Smooth muscle cell (in vitro differentiated cells): ENCODE data around the gene FHL2. TPM values are rescaled to one million over a fixed set of nuclear protein-coding genes. Genes with fewer than 3 reads are reported as not detected.

Experiments used
- DNase-seq: peaks from one replicate; lab custom pipeline; 2025; ENCODE audit not compliant: unreplicated experiment; lab: John Stamatoyannopoulos, UW
- H2AFZ ChIP-seq: fragments of 200-600 bp; sonication (generic); 2 replicates; pipeline ENCODE4 v1.6.0; 2016; ENCODE audit warnings: antibody characterized with exemption, low read depth, mild to moderate bottlenecking
- H3F3A ChIP-seq: fragments of 200-600 bp; sonication (generic); 2 replicates; pipeline ENCODE4 v1.6.0; 2017; ENCODE audit warnings: antibody characterized with exemption, low read depth
- H3K27ac ChIP-seq: fragments of 200-600 bp; sonication (generic); 2 replicates; pipeline ENCODE4 v1.5.1; 2016; ENCODE audit warnings: low read depth, mild to moderate bottlenecking
- H3K27me3 ChIP-seq: fragments of 200-600 bp; sonication (generic); 2 replicates; pipeline ENCODE4 v1.6.1; 2016; ENCODE audit warnings: low read depth, mild to moderate bottlenecking
- H3K36me3 ChIP-seq: fragments of 200-600 bp; sonication (generic); 2 replicates; pipeline ENCODE4 v1.5.1; 2016; ENCODE audit warnings: low read depth
- H3K4me1 ChIP-seq: fragments of 200-600 bp; sonication (generic); 2 replicates; pipeline ENCODE4 v1.5.1; 2016; ENCODE audit warnings: low read depth
- H3K4me2 ChIP-seq: fragments of 200-600 bp; sonication (generic); 2 replicates; pipeline ENCODE4 v1.6.0; 2016; ENCODE audit warnings: mild to moderate bottlenecking
- H3K4me3 ChIP-seq: fragments of 200-600 bp; sonication (generic); 2 replicates; pipeline ENCODE4 v1.5.1; 2016; ENCODE audit warnings: mild to moderate bottlenecking
- H3K79me2 ChIP-seq: fragments of 200-600 bp; sonication (generic); 2 replicates; pipeline ENCODE4 v1.6.0; 2016; ENCODE audit warnings: low read depth, mild to moderate bottlenecking
- H3K9ac ChIP-seq: fragments of 200-600 bp; sonication (generic); 2 replicates; pipeline ENCODE4 v1.6.0; 2016; ENCODE audit warnings: low read depth
- H3K9me3 ChIP-seq: fragments of 200-600 bp; sonication (generic); replicated peaks from 2 replicates; pipeline ENCODE4 v1.5.1; 2016; ENCODE audit warnings: low read depth
- H4K20me1 ChIP-seq: fragments of 200-600 bp; sonication (generic); 2 replicates; pipeline ENCODE4 v1.6.0; 2016; ENCODE audit warnings: low read depth
- WGBS: methylation state at CpG from one replicate; pipeline ENCODE4 v1.1.7; 2016; ENCODE audit warnings: low lambda C conversion rate; 5-methylcytosine and 5-hydroxymethylcytosine counted together
- polyA plus RNA-seq: library from polyadenylated mRNA; unstranded; fragments of >200 nt; fragmentation: Nextera tagmentation; extraction: Ambion mirVana; gene quantifications from 2 replicates; pipeline ENCODE4 v1.2.1, GENCODE V29; 2016
- total RNA-seq: library from RNA; depleted of rRNA; stranded (reverse); fragments of >200 nt; gene quantifications from 2 replicates; pipeline ENCODE4 v1.2.3, GENCODE V29; 2014
- TF ChIP-seq, protein P1 (sequence below): fragments of 200-600 bp; sonication (generic); IDR thresholded peaks from 2 replicates; pipeline ENCODE4 v1.5.1; 2017; ENCODE audit warnings: borderline replicate concordance, mild to moderate bottlenecking, antibody characterized with exemption; ENCODE audit not compliant: insufficient read depth, poor library complexity, severe bottlenecking

FHL2 gene
- total and polyA plus RNA-seq, 2 experiments from 2014 or later: 64.1 to 98.0 TPM

DNA sequence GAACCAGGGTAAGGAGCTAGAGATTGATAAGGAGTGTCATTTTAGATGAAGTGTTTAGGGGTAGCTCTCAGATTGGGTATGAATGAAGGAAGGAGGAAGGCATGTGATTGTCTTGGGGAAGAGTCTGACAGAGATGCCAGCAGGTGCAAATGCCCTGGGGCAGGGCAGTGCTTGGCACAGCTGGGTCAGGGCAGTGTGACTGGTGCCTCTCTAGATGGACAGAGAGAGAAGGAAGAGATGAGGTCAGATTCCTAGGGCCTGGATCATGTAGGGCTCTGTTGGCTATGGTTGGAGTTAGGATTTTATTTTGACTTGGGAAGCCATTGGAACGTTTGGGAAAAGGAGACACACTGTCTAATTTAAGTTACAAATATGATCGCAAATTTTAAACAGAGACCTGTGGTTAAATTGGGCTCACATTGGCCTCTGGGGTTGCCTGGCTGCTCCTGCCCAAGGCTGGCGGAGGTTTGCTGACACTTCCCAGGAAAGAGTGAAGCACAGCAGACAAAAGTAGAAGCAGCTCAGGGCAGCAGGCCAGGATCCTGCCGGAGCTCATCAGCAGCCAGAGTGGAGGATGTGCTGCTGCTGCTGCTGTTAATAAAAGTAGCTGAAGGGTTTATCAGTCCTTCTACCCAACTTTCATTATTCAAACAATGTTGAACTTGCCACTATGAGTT is 32.7 kb upstream of the FHL2 start:
- Histone ChIP-seq H4K20me1 (no peaks in the 10 kb centered on the region), H3K27me3 (no peaks in the 10 kb centered on the region), H3K4me2 (no peak overlapping the region), H3K9ac (no peak overlapping the region), H3K36me3 (no peaks in the 10 kb centered on the region), H3K79me2 (no peaks in the 10 kb centered on the region), H2AFZ (no peak overlapping the region), H3K4me1 (peaks cover 11% of the 10 kb centered on the region), H3K27ac (no peak overlapping the region), H3K4me3 (no peak overlapping the region), H3K9me3 (no peaks in the 10 kb centered on the region), H3F3A (no peaks in the 10 kb centered on the region)
- WGBS: 83% methylated on average over 4 of the region's 4 CpGs
- DNase-seq: no peak
- TF ChIP-seq, protein P1, sequence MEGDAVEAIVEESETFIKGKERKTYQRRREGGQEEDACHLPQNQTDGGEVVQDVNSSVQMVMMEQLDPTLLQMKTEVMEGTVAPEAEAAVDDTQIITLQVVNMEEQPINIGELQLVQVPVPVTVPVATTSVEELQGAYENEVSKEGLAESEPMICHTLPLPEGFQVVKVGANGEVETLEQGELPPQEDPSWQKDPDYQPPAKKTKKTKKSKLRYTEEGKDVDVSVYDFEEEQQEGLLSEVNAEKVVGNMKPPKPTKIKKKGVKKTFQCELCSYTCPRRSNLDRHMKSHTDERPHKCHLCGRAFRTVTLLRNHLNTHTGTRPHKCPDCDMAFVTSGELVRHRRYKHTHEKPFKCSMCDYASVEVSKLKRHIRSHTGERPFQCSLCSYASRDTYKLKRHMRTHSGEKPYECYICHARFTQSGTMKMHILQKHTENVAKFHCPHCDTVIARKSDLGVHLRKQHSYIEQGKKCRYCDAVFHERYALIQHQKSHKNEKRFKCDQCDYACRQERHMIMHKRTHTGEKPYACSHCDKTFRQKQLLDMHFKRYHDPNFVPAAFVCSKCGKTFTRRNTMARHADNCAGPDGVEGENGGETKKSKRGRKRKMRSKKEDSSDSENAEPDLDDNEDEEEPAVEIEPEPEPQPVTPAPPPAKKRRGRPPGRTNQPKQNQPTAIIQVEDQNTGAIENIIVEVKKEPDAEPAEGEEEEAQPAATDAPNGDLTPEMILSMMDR: no peak

DNA sequence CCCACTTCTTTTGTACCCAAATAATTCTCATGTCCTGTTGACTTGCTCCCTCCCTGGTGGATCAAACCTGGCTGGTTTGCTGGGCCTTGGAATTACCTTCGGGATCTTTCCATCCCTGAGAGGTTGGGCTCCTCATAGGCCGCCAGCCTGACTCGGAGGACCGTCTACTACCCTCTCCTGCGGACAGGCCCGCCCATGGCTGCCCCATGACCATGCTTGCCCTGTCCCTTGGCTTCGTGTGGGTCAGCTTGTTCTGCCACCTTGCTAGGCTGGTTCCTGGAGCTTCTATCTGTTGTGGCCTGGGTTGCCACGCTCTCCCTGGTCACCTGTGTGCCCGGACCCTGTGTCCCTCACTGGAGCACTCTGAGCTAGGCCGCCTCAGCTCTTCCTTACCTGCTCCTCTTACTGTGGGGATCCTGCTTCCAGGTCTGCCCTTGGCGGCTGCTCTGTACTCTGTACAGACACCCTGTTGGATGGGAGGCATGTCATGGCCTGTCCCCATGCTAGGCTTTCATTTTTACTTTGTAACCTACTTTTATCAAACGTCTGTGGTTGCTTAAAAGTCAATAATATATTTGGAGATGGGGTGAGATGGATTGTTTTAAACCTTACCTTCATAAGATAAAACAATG is 29.7 kb upstream of the FHL2 start:
- no peak overlapping the region for H3K4me2 ChIP-seq
- no peak overlapping the region for H2AFZ ChIP-seq
- no peaks in the 10 kb centered on the region for H3F3A ChIP-seq
- no peaks in the 10 kb centered on the region for H3K27me3 ChIP-seq
- no peak for DNase-seq
- H3K36me3 ChIP-seq: no peaks in the 10 kb centered on the region
- H3K9me3 ChIP-seq: no peaks in the 10 kb centered on the region
- TF ChIP-seq, protein P1: no peak
- no peak overlapping the region for H3K9ac ChIP-seq
- H3K79me2 ChIP-seq: no peaks in the 10 kb centered on the region
- H3K27ac ChIP-seq: no peak overlapping the region
- H4K20me1 ChIP-seq: no peaks in the 10 kb centered on the region
- peaks cover 11% of the 10 kb centered on the region for H3K4me1 ChIP-seq
- no peak overlapping the region for H3K4me3 ChIP-seq
- WGBS: 87% methylated on average over 12 of the region's 12 CpGs

GRCh38 chr2:105427485-105427884 is 28.6 kb upstream of the FHL2 start:
- Histone ChIP-seq H3K9ac (no peak overlapping the region), H3K79me2 (no peaks in the 10 kb centered on the region), H2AFZ (no peak overlapping the region), H3K4me1 (peaks cover 11% of the 10 kb centered on the region), H3F3A (no peaks in the 10 kb centered on the region), H3K9me3 (no peaks in the 10 kb centered on the region), H3K27me3 (no peaks in the 10 kb centered on the region), H3K36me3 (no peaks in the 10 kb centered on the region), H3K4me2 (no peak overlapping the region), H3K27ac (no peak overlapping the region), H3K4me3 (no peak overlapping the region), H4K20me1 (no peaks in the 10 kb centered on the region)
- TF ChIP-seq, protein P1: no peak
- 63% methylated on average over 4 of the region's 4 CpGs for WGBS
- no peak for DNase-seq
